CD4-positive, CD25-positive, alpha-beta regulatory T cell (primary cell): ENCODE measurements around the gene MAPK6. TPM values are rescaled to one million over a fixed set of nuclear protein-coding genes. Genes with fewer than 3 reads are reported as not detected.
A peak's percentile ranks its signal among the peaks of the same experiment; 100 is the strongest.

Source experiments
- ATAC-seq, 2 donors: fragments of 150-1000 bp; cut with Tn5 transposase; one replicate each; pipeline ENCODE4 v1.10.0; 2021; ENCODE audit warnings: low read depth in 2 of 2, moderate number of reproducible peaks in 2 of 2, moderate library complexity in 1 of 2
- DNase-seq, 3 donors: peaks; one replicate each; pipeline versions ENCODE4 v3.0.0 to v3.0.0-alpha.2; 2012 to 2022; ENCODE audit warnings: mixed read lengths in 1 of 3
- H3K27ac ChIP-seq: one replicate; pipeline ENCODE4 v1.7.0; 2013; ENCODE audit warnings: mild to moderate bottlenecking, low read length; ENCODE audit not compliant: insufficient read depth, poor library complexity, severe bottlenecking
- H3K27me3 ChIP-seq: one replicate; pipeline ENCODE4 v1.7.0; 2013; ENCODE audit warnings: low read length; ENCODE audit not compliant: control insufficient read depth, insufficient read depth
- H3K36me3 ChIP-seq: one replicate; pipeline ENCODE4 v1.7.0; 2013; ENCODE audit warnings: mild to moderate bottlenecking, low read length, moderate library complexity; ENCODE audit not compliant: control insufficient read depth, insufficient read depth
- H3K4me1 ChIP-seq: 2 replicates; pipeline ENCODE4 v1.7.0; 2013; ENCODE audit warnings: mild to moderate bottlenecking, low read length; ENCODE audit not compliant: insufficient read depth, control insufficient read depth, poor library complexity, severe bottlenecking
- H3K4me3 ChIP-seq: one replicate; pipeline ENCODE4 v1.7.0; 2013; ENCODE audit warnings: low read depth, mild to moderate bottlenecking, low read length, moderate library complexity
- H3K9me3 ChIP-seq, 2 experiments: 1 replicate in 1 of 2; 2 replicates in 1 of 2; pipeline ENCODE4 v1.7.0; 2013; ENCODE audit warnings: low read length in 2 of 2, mild to moderate bottlenecking in 1 of 2, moderate library complexity in 1 of 2; ENCODE audit not compliant: control insufficient read depth in 2 of 2
- H3K27ac Mint-ChIP-seq, 3 donors: one replicate each; pipeline ENCODE4 v1.8.0; 2020 to 2022; ENCODE audit warnings: mild to moderate bottlenecking in 3 of 3, mixed read lengths in 3 of 3, moderate library complexity in 2 of 3
- H3K27me3 Mint-ChIP-seq: one replicate; pipeline ENCODE4 v1.8.0; 2022; ENCODE audit warnings: mild to moderate bottlenecking, mixed read lengths
- H3K36me3 Mint-ChIP-seq: one replicate; pipeline ENCODE4 v1.8.0; 2020; ENCODE audit warnings: mixed read lengths
- H3K4me1 Mint-ChIP-seq, 4 donors: one replicate each; pipeline ENCODE4 v1.8.0; 2020 to 2022; ENCODE audit warnings: mixed read lengths in 4 of 4, mild to moderate bottlenecking in 1 of 4
- H3K4me3 Mint-ChIP-seq, 4 donors: one replicate each; pipeline ENCODE4 v1.8.0; 2020 to 2022; ENCODE audit warnings: mild to moderate bottlenecking in 4 of 4, mixed read lengths in 4 of 4, moderate library complexity in 3 of 4
- H3K9me3 Mint-ChIP-seq, 7 donors: one replicate each; pipeline ENCODE4 v1.8.0; 2020 to 2022; ENCODE audit warnings: mixed read lengths in 7 of 7, mild to moderate bottlenecking in 3 of 7, moderate library complexity in 2 of 7
- polyA plus RNA-seq, 4 donors: library from polyadenylated mRNA; unstranded; fragments of 300-500 nt; fragmentation: Illumina TruSeq; gene quantifications; one replicate each; pipeline ENCODE4 v1.2.3, GENCODE V29; 2021
- total RNA-seq: library from RNA; stranded (reverse); gene quantifications from one replicate; pipeline ENCODE4 v1.2.3, GENCODE V29; 2022

The MAPK6 gene
- 49.4 TPM for total RNA-seq
- polyA plus RNA-seq = 10 to 100 TPM in 2 of 4 donors, 1 to 10 TPM in 2; 8.2 to 15.9 (median 10.4) TPM

GRCh38 chr15:52018693-52019393 is at the start of gene MAPK6:
MAPK6 (plus strand) TSS chr15:52019219; CDS start chr15:52046461, 27,242 bp downstream.
- no peaks in the 10 kb centered on the region for H3K27me3 Mint-ChIP-seq
- H3K4me1 Mint-ChIP-seq = peaks cover 27 to 42% (median 35%) of the 10 kb centered on the region in 4 donors
- H3K27me3 ChIP-seq = no peaks in the 10 kb centered on the region
- H3K9me3 ChIP-seq = no peaks in the 10 kb centered on the region
- no peaks in the 10 kb centered on the region for H3K36me3 ChIP-seq
- H3K27ac Mint-ChIP-seq = peak within 1 kb of the TSS; percentile 95 to 98 (median 97)
- peak within 1 kb of the TSS; percentile 88 for H3K27ac ChIP-seq
- ATAC-seq = peak; percentile 83 to 88
- peaks cover 29% of the 10 kb centered on the region for H3K4me1 ChIP-seq
- peak within 1 kb of the TSS; percentile 95 to 99 (median 97) for H3K4me3 Mint-ChIP-seq
- peak within 1 kb of the TSS; percentile 93 for H3K4me3 ChIP-seq
- no peaks in the 10 kb centered on the region for H3K36me3 Mint-ChIP-seq
- H3K9me3 Mint-ChIP-seq = no peaks in the 10 kb centered on the region
- peak; percentile 92 to 95 (median 93) for DNase-seq

GRCh38 chr15:51969728-51970127 is 49.3 kb upstream of the MAPK6 start:
- peaks cover 0 to 10% (median 4%) of the 10 kb centered on the region in 7 donors for H3K9me3 Mint-ChIP-seq
- H3K27ac ChIP-seq = no peak overlapping the region

GRCh38 chr15:51970132-51970817 is 48.7 kb upstream of the MAPK6 start:
- Mint-ChIP-seq H3K27me3 (peaks cover 7% of the 10 kb centered on the region), H3K9me3 (peaks cover 0 to 10% (median 4%) of the 10 kb centered on the region in 7 donors), H3K36me3 (peaks cover 30% of the 10 kb centered on the region), H3K4me3 (peak overlapping the region; percentile 96 to 100 (median 98)), H3K27ac (peak overlapping the region; percentile 3 to 98 (median 97)), H3K4me1 (peaks cover 17 to 45% (median 29%) of the 10 kb centered on the region in 4 donors)
- H3K36me3 ChIP-seq = no peaks in the 10 kb centered on the region
- peak overlapping the region; percentile 96 for H3K4me3 ChIP-seq
- DNase-seq (no peak), ATAC-seq (no peak)
- no peaks in the 10 kb centered on the region for H3K27me3 ChIP-seq
- peak overlapping the region; percentile 80 for H3K27ac ChIP-seq
- peaks cover 23% of the 10 kb centered on the region for H3K4me1 ChIP-seq
- peaks cover 9 to 16% of the 10 kb centered on the region in 2 experiments for H3K9me3 ChIP-seq

More at GRCh38 chr15:51969728-51970127, 49.3 kb upstream of the MAPK6 start:
- H3K9me3 ChIP-seq = peaks cover 9 to 16% of the 10 kb centered on the region in 2 experiments
- H3K27me3 Mint-ChIP-seq = peaks cover 7% of the 10 kb centered on the region
- ATAC-seq (no peak), DNase-seq (no peak)
- peak overlapping the region in 3 of 4 donors; percentile 96 to 98 (median 97) for H3K4me3 Mint-ChIP-seq
- H3K4me1 ChIP-seq = peaks cover 23% of the 10 kb centered on the region
- H3K4me3 ChIP-seq = peak overlapping the region; percentile 37
- H3K27ac Mint-ChIP-seq = peak overlapping the region in 1 of 3 donors; percentile 98
- H3K27me3 ChIP-seq = no peaks in the 10 kb centered on the region
- no peaks in the 10 kb centered on the region for H3K36me3 ChIP-seq
- peaks cover 18 to 49% (median 32%) of the 10 kb centered on the region in 4 donors for H3K4me1 Mint-ChIP-seq
- peaks cover 35% of the 10 kb centered on the region for H3K36me3 Mint-ChIP-seq

- Histone ChIP-seq H3K4me3 (peak overlapping the region; percentile 96), H3K27me3 (no peaks in the 10 kb centered on the region), H3K9me3 (peaks cover 9 to 16% of the 10 kb centered on the region in 2 experiments), H3K36me3 (no peaks in the 10 kb centered on the region), H3K27ac (peak overlapping the region; percentile 80), H3K4me1 (peaks cover 23% of the 10 kb centered on the region)
- peaks cover 7% of the 10 kb centered on the region for H3K27me3 Mint-ChIP-seq
- DNase-seq (no peak), ATAC-seq (peak in 1 of 2 donors; percentile 3)
- H3K4me1 Mint-ChIP-seq = peaks cover 10 to 38% (median 23%) of the 10 kb centered on the region in 4 donors
- peak overlapping the region; percentile 97 to 100 (median 98) for H3K27ac Mint-ChIP-seq
- peak overlapping the region; percentile 96 to 100 (median 98) for H3K4me3 Mint-ChIP-seq
- H3K36me3 Mint-ChIP-seq = peaks cover 23% of the 10 kb centered on the region
- H3K9me3 Mint-ChIP-seq = peaks cover 0 to 10% (median 4%) of the 10 kb centered on the region in 7 donors
Observed at GRCh38 chr15:51971032-51971374, 48.0 kb upstream of the MAPK6 start.

GRCh38 chr15:51971375-51972133 is 47.5 kb upstream of the MAPK6 start, which contains the start of gene LEO1:
LEO1 (minus strand) TSS chr15:51971778; CDS start chr15:51971745, 33 bp downstream.
- peaks cover 18% of the 10 kb centered on the region for H3K36me3 Mint-ChIP-seq

GRCh38 chr15:51973220-51973619 is 45.8 kb upstream of the MAPK6 start:
- peak overlapping the region; percentile 3 to 81 (median 54) for H3K4me3 Mint-ChIP-seq
- H3K9me3 Mint-ChIP-seq = peaks cover 0 to 5% (median 0%) of the 10 kb centered on the region in 7 donors
- Histone ChIP-seq H3K9me3 (peaks cover 0 to 2% of the 10 kb centered on the region in 2 experiments), H3K4me3 (no peak overlapping the region), H3K4me1 (peaks cover 23% of the 10 kb centered on the region), H3K27me3 (no peaks in the 10 kb centered on the region), H3K27ac (no peak overlapping the region), H3K36me3 (no peaks in the 10 kb centered on the region)
- peaks cover 5 to 31% (median 16%) of the 10 kb centered on the region in 4 donors for H3K4me1 Mint-ChIP-seq
- H3K36me3 Mint-ChIP-seq = peaks cover 9% of the 10 kb centered on the region
- H3K27me3 Mint-ChIP-seq = peaks cover 11% of the 10 kb centered on the region
- ATAC-seq (no peak), DNase-seq (no peak)
- no peak overlapping the region for H3K27ac Mint-ChIP-seq

More at GRCh38 chr15:51971375-51972133, 47.5 kb upstream of the MAPK6 start, which contains the start of gene LEO1:
- Histone ChIP-seq H3K9me3 (peaks cover 9 to 16% of the 10 kb centered on the region in 2 experiments), H3K4me3 (peak within 1 kb of the TSS; percentile 96), H3K27me3 (no peaks in the 10 kb centered on the region), H3K4me1 (peaks cover 23% of the 10 kb centered on the region), H3K36me3 (no peaks in the 10 kb centered on the region), H3K27ac (peak within 1 kb of the TSS; percentile 80)
- peak; percentile 87 to 98 (median 93) for DNase-seq
- Mint-ChIP-seq H3K4me1 (peaks cover 5 to 35% (median 19%) of the 10 kb centered on the region in 4 donors), H3K4me3 (peak within 1 kb of the TSS; percentile 96 to 100 (median 98)), H3K27ac (peak within 1 kb of the TSS; percentile 97 to 100 (median 98)), H3K9me3 (peaks cover 0 to 10% (median 4%) of the 10 kb centered on the region in 7 donors), H3K27me3 (peaks cover 7% of the 10 kb centered on the region)
- peak; percentile 92 for ATAC-seq

- Mint-ChIP-seq H3K4me3 (peak overlapping the region in 1 of 4 donors; percentile 81), H3K27me3 (peaks cover 11% of the 10 kb centered on the region), H3K27ac (no peak overlapping the region), H3K4me1 (peaks cover 5 to 31% (median 16%) of the 10 kb centered on the region in 4 donors), H3K9me3 (peaks cover 0 to 5% (median 0%) of the 10 kb centered on the region in 7 donors), H3K36me3 (peaks cover 9% of the 10 kb centered on the region)
- Histone ChIP-seq H3K9me3 (no peaks in the 10 kb centered on the region), H3K36me3 (no peaks in the 10 kb centered on the region), H3K4me3 (no peak overlapping the region), H3K27me3 (no peaks in the 10 kb centered on the region), H3K4me1 (peaks cover 23% of the 10 kb centered on the region), H3K27ac (no peak overlapping the region)
- ATAC-seq = no peak
- no peak for DNase-seq
Observed at GRCh38 chr15:51973775-51974174, 45.2 kb upstream of the MAPK6 start.
